ENCODE measurements around the gene YES1. TPM values are rescaled to one million over a fixed set of nuclear protein-coding genes. Genes with fewer than 3 reads are reported as not detected.

YES1 gene
- total and polyA plus RNA-seq, 2 donors (not counting 3 experiments of a cell fraction or from before 2014, with no cell fraction given): 16.5 to 92.3 TPM

DNA sequence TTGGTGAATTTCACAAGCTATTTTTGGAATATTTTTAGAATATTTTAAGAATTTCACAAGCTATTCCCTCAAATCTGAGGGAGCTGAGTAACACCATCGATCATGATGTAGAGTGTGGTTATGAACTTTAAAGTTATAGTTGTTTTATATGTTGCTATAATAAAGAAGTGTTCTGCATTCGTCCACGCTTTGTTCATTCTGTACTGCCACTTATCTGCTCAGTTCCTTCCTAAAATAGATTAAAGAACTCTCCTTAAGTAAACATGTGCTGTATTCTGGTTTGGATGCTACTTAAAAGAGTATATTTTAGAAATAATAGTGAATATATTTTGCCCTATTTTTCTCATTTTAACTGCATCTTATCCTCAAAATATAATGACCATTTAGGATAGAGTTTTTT lies 138.7 kb downstream of the YES1 start:
- Histone ChIP-seq H3K36me3 (ENCODE audit: control insufficient read depth in 2 of 2, extremely low read depth in 1 of 2, insufficient read depth in 2 of 2, low read length in 2 of 2) (peaks cover 18 to 25% of the 10 kb centered on the region in 2 experiments), H3K27ac (ENCODE audit: insufficient read depth, low read depth, low read length) (no peak overlapping the region), H3K79me2 (ENCODE audit: control insufficient read depth, insufficient read depth, low read length) (peaks cover 5% of the 10 kb centered on the region), H3K9me1 (replicated peaks; ENCODE audit: control insufficient read depth, extremely low read depth, insufficient read depth, low read length) (no peaks in the 10 kb centered on the region), H3K4me2 (ENCODE audit: insufficient read depth, low read length) (no peak overlapping the region), H3K27me3 (ENCODE audit: control insufficient read depth in 2 of 2, insufficient read depth in 2 of 2, low read length in 2 of 2) (no peaks in the 10 kb centered on the region), H4K20me1 (replicated peaks; ENCODE audit: control insufficient read depth, extremely low read depth, insufficient read depth, low read length) (no peaks in the 10 kb centered on the region), H3K9ac (replicated peaks; ENCODE audit: extremely low read depth, insufficient read depth, low read length) (no peak overlapping the region), H3K4me3 (replicated peaks in 1 of 3; ENCODE audit: insufficient read depth in 1 of 3, low read depth in 1 of 3, low read length in 3 of 3) (no peak overlapping the region), H2AFZ (ENCODE audit: low read depth, low read length) (no peak overlapping the region), H3K4me1 (ENCODE audit: control insufficient read depth, extremely low read depth, insufficient read depth, low read length) (no peaks in the 10 kb centered on the region), H3K9me3 (replicated peaks; ENCODE audit: control insufficient read depth, insufficient read depth, low read length) (no peaks in the 10 kb centered on the region)
- no TSS peak for BruUV-seq (replicated peaks)
- no peak for DNase-seq (ENCODE audit: low read depth, low spot score)
- TF ChIP-seq, protein P1, sequence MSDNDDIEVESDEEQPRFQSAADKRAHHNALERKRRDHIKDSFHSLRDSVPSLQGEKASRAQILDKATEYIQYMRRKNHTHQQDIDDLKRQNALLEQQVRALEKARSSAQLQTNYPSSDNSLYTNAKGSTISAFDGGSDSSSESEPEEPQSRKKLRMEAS (IDR thresholded peaks at IDR 0.05; ENCODE audit: insufficient read depth, insufficient read length): no peak
- TF ChIP-seq JUN (IDR thresholded peaks at IDR 0.05; ENCODE audit: borderline replicate concordance, insufficient read depth, insufficient read length, low read depth) (no peak), POLR2A (IDR thresholded peaks at IDR 0.05; ENCODE audit: low read depth, low read length) (no peak), EZH2 (IDR thresholded peaks at IDR 0.05; ENCODE audit: borderline replicate concordance, low read depth, low read length, severe bottlenecking) (no peak), MYC (IDR thresholded peaks at IDR 0.05; ENCODE audit: low read depth, low read length) (no peak), GATA2 (IDR thresholded peaks at IDR 0.05; ENCODE audit: insufficient read depth, insufficient read length, low read depth, low read length) (no peak), POLR2AphosphoS5 (IDR thresholded peaks at IDR 0.05; ENCODE audit: insufficient read depth, low read depth, low read length) (no peak), FOS (IDR thresholded peaks at IDR 0.05; ENCODE audit: borderline replicate concordance, insufficient read depth, low read length) (no peak)
- TF ChIP-seq, protein P2, sequence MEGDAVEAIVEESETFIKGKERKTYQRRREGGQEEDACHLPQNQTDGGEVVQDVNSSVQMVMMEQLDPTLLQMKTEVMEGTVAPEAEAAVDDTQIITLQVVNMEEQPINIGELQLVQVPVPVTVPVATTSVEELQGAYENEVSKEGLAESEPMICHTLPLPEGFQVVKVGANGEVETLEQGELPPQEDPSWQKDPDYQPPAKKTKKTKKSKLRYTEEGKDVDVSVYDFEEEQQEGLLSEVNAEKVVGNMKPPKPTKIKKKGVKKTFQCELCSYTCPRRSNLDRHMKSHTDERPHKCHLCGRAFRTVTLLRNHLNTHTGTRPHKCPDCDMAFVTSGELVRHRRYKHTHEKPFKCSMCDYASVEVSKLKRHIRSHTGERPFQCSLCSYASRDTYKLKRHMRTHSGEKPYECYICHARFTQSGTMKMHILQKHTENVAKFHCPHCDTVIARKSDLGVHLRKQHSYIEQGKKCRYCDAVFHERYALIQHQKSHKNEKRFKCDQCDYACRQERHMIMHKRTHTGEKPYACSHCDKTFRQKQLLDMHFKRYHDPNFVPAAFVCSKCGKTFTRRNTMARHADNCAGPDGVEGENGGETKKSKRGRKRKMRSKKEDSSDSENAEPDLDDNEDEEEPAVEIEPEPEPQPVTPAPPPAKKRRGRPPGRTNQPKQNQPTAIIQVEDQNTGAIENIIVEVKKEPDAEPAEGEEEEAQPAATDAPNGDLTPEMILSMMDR (IDR thresholded peaks at IDR 0.05; ENCODE audit: extremely low read depth in 1 of 2, insufficient read depth in 1 of 2, low read depth in 1 of 2, low read length in 2 of 2): no peak
- dilution Hi-C loops (cut with MboI; ENCODE audit: extremely low pct_ligation_motif_present, low sequenced_read_pairs): no loop called here
- ChIA-PET CTCF (interaction anchor here (0.7 to 1.8 kb wide), 3 partner anchors 12 to 49 kb away, joined by 3 to 5 read pairs (median 4); no protein-coding TSS in a partner anchor), POLR2A (no interaction called here)
- intact Hi-C loops (cut with micrococcal nuclease): no loop called here
- FAIRE-seq: no peak

Small RNAs within 50 kb of the gene (small RNA-seq; reads per million reads assigned to genes)
- gene BOLA2P1 (ENCODE audit: insufficient read depth, insufficient read length, low read depth, low replicate concordance): not detected
- gene RNU1-109P (ENCODE audit: insufficient read depth, insufficient read length, low read depth, low replicate concordance): 0.66 reads per million

Other genes with a start within 250 kb of the YES1 start
- gene CETN1, start 231.9 kb downstream of the YES1 start, total RNA-seq: not detected in 2 replicates
- not detected in 2 replicates for gene CETN1, start 231.9 kb downstream of the YES1 start, polyA plus RNA-seq
- not detected in 2 replicates for gene CLUL1, start 215.3 kb downstream of the YES1 start, total RNA-seq
- gene CLUL1, start 215.3 kb downstream of the YES1 start, polyA plus RNA-seq: not detected in 2 replicates
- 189 and 200 TPM in 2 replicates for gene TYMS, start 154.6 kb downstream of the YES1 start, total RNA-seq
- 136 TPM in 2 replicates for gene TYMS, start 154.6 kb downstream of the YES1 start, polyA plus RNA-seq
- 50.5 and 52.5 TPM in 2 replicates for gene ENOSF1, start 99.6 kb downstream of the YES1 start, total RNA-seq
- 15.3 and 19.5 TPM in 2 replicates for gene ENOSF1, start 99.6 kb downstream of the YES1 start, polyA plus RNA-seq
- gene ADCYAP1, start 92.6 kb upstream of the YES1 start, total RNA-seq: not detected in 2 replicates
- gene ADCYAP1, start 92.6 kb upstream of the YES1 start, polyA plus RNA-seq: not detected in 2 replicates

Measured in endothelial cell of umbilical vein (primary cell).